Retinal pigment epithelial cell (primary cell): ENCODE data around the gene ADAMTSL3.
A peak's percentile ranks its signal among the peaks of the same experiment; 100 is the strongest.
"Not testable (repeated sequence)": the region's sequence is repeated elsewhere in the genome, so short reads cannot be mapped to it uniquely, and the experiment has no call there.

Experiments used
- DNase-seq: peaks from one replicate; pipeline ENCODE4 v3.0.0-alpha.2; 2010; ENCODE audit warnings: low read depth
- H3K4me3 ChIP-seq: 2 replicates; pipeline ENCODE4 v1.5.1; 2011; ENCODE audit warnings: mild to moderate bottlenecking, low read length, control low read depth, moderate library complexity
- CTCF ChIP-seq: conservative IDR thresholded peaks from 2 replicates; pipeline ENCODE4 v1.5.1; 2011; ENCODE audit warnings: low read depth, low read length, control low read depth, inconsistent platforms

The ADAMTSL3 gene

GRCh38 chr15:83959477-83959876, 305.6 kb downstream of the ADAMTSL3 start:
- no peak overlapping the region for H3K4me3 ChIP-seq
- no peak for TF ChIP-seq CTCF
- DNase-seq = no peak

- TF ChIP-seq CTCF = no peak
- H3K4me3 ChIP-seq = no peak overlapping the region
- no peak for DNase-seq
Measured at GRCh38 chr15:83960192-83960829, 306.4 kb downstream of the ADAMTSL3 start.

GRCh38 chr15:83961311-83961710, 307.4 kb downstream of the ADAMTSL3 start:
- no peak for TF ChIP-seq CTCF
- no peak overlapping the region for H3K4me3 ChIP-seq
- no peak for DNase-seq

GRCh38 chr15:83964967-83965366, 311.0 kb downstream of the ADAMTSL3 start:
- H3K4me3 ChIP-seq, DNase-seq: not testable (repeated sequence)

GRCh38 chr15:83970295-83970890, 316.5 kb downstream of the ADAMTSL3 start:
- no peak for DNase-seq
- TF ChIP-seq CTCF = no peak
- H3K4me3 ChIP-seq = no peak overlapping the region

- no peak overlapping the region for H3K4me3 ChIP-seq
- no peak for TF ChIP-seq CTCF
- no peak for DNase-seq
Measured at GRCh38 chr15:83971992-83972391, 318.1 kb downstream of the ADAMTSL3 start.

GRCh38 chr15:83973816-83974215, 319.9 kb downstream of the ADAMTSL3 start:
- peak; percentile 48 for TF ChIP-seq CTCF
- H3K4me3 ChIP-seq = no peak overlapping the region
- no peak for DNase-seq

- no peak overlapping the region for H3K4me3 ChIP-seq
- DNase-seq = no peak
- TF ChIP-seq CTCF = no peak
Measured at GRCh38 chr15:83977992-83978391, 324.1 kb downstream of the ADAMTSL3 start.
